ENCODE results near the gene CDHR1.
A peak's percentile ranks its signal among the peaks of the same experiment; 100 is the strongest.

- TF ChIP-seq CTCF (IDR thresholded peaks at IDR 0.05): peak; percentile 98
- no peak for TF ChIP-seq REST (IDR thresholded peaks at IDR 0.05; ENCODE audit: insufficient read depth in 1 of 2, low read depth in 2 of 2, low read length in 1 of 2)
Observed at GRCh38 chr10:84264611-84265141, 70.3 kb downstream of the CDHR1 start.

All from Panc1 (cell line).